GM19372 (cell line): Measurements from ENCODE around the gene FAM237B.
A peak's percentile ranks its signal among the peaks of the same experiment; 100 is the strongest.

Experiments used
- ATAC-seq: cut with Tn5 transposase; IDR thresholded peaks from one replicate; pipeline ENCODE4 v1.9.1; 2021; ENCODE audit warnings: mild to moderate bottlenecking, low read depth, moderate library complexity; ENCODE audit not compliant: unreplicated experiment

The FAM237B gene

GRCh38 chr7:90298145-90299038 is 22.7 kb downstream of the FAM237B start:
- ATAC-seq = peak; percentile 89

- ATAC-seq = no peak
These were observed 30.6 kb downstream of the FAM237B start for GRCh38 chr7:90290244-90291113.

DNA sequence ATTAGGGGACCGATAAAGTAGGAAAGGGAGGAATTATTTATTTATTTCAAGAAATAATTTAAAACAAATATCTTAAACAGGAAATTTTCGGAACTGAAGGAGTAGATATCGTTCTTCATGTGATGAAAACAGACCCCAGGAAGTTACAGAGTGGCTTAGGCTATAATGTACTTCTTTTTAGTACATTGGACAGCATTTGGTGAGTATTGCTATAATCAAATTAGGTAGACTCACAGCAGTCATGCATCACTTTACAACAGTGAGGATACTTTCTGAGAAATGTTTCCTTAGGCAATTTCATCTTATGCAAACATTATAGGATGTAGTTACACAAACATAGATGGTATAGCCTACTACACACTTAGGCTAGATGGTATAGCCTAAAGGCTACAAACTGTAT is 33.0 kb downstream of the FAM237B start:
- no peak for ATAC-seq

GRCh38 chr7:90276033-90276728 is 44.9 kb downstream of the FAM237B start:
- no peak for ATAC-seq

- ATAC-seq = no peak
These were observed 46.9 kb downstream of the FAM237B start for GRCh38 chr7:90274161-90274560.

DNA sequence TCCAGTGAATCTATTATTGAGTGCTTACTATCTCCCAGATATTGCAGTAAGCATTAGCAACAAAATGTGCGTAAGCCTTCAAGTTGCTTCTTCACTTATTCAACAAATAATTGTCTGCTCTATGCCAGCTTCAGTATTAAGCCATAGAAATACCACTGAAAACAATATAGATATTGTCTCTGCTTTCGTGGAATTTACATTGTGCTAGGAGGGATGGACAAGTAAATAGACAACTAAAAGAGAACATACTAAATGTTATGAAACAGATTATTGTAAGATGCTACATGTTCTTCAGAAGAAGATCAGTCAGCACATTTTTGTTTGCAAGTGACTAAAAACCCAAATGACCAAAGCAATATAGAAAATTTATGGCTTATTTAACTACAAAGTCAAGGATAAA is 48.9 kb downstream of the FAM237B start:
- ATAC-seq = no peak

DNA sequence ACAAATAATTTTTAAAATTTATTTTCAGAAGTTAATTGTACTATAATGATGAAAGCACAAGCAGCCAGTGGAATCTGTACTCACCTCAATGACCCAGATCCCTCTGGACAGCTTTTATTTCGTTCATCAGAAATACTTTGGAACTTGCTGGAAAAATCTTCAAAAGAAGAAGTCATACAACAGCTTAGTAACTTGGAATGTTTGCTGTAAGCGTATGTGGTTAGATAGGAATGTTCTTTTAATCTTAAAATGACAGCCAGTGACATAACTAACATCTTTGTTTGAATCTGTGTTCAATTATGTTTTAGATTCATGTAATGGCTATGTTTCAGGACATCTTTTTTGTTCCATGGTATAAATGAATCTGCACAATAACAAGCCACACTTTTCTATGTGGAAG is 49.4 kb downstream of the FAM237B start:
- no peak for ATAC-seq

GRCh38 chr7:90270431-90271178 is 50.5 kb downstream of the FAM237B start:
- no peak for ATAC-seq

GRCh38 chr7:90269163-90269562 is 51.9 kb downstream of the FAM237B start:
- ATAC-seq = no peak

- ATAC-seq = no peak
These were observed 53.7 kb downstream of the FAM237B start for GRCh38 chr7:90267263-90267858.

DNA sequence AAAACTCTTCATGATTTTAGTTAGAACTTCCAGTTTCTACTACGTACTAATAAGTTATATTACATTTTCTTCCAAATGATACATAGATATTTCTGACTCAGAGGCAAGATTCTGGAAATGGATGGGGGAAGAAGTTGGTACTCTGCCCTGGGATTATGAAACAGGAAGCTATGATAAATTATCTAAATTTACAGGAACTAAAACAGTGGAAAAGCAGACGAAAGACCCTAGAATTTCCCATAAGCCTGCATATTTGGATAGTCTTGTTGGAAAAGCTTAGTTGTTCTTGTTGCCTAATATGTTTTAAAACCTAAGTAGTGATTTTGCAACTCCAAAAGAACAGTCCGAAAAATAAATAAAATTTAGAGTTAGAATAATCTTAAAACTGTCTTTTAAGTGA is 54.3 kb downstream of the FAM237B start:
- ATAC-seq = no peak
